GM21423 (cell line): ENCODE data around the gene FSTL4.
"Not testable (repeated sequence)": the region's sequence is repeated elsewhere in the genome, so short reads cannot be mapped to it uniquely, and the experiment has no call there.

Experiments used
- ATAC-seq: cut with Tn5 transposase; IDR thresholded peaks from one replicate; pipeline ENCODE4 v1.9.1; 2021; ENCODE audit warnings: mild to moderate bottlenecking, moderate library complexity; ENCODE audit not compliant: unreplicated experiment

Gene FSTL4

GRCh38 chr5:133234911-133235310, 377.4 kb downstream of the FSTL4 start:
- no peak for ATAC-seq

GRCh38 chr5:133234273-133234672, 378.1 kb downstream of the FSTL4 start:
- ATAC-seq, result no peak

- ATAC-seq, result no peak
Measured at GRCh38 chr5:133233616-133234015, 378.7 kb downstream of the FSTL4 start.

GRCh38 chr5:133232911-133233310, 379.4 kb downstream of the FSTL4 start:
- ATAC-seq, result no peak

- no peak for ATAC-seq
Measured at GRCh38 chr5:133232435-133232834, 379.9 kb downstream of the FSTL4 start.

- no peak for ATAC-seq
Measured at GRCh38 chr5:133232011-133232410, 380.3 kb downstream of the FSTL4 start.

GRCh38 chr5:133230823-133231578, 381.3 kb downstream of the FSTL4 start:
- ATAC-seq, result no peak

- ATAC-seq, result no peak
Measured at GRCh38 chr5:133229931-133230664, 382.2 kb downstream of the FSTL4 start.

GRCh38 chr5:133228316-133228715, 384.0 kb downstream of the FSTL4 start:
- no peak for ATAC-seq

GRCh38 chr5:133227897-133228296, 384.4 kb downstream of the FSTL4 start:
- ATAC-seq, result no peak

GRCh38 chr5:133227082-133227481, 385.3 kb downstream of the FSTL4 start:
- ATAC-seq, result no peak

GRCh38 chr5:133226186-133226585, 386.2 kb downstream of the FSTL4 start:
- ATAC-seq, result no peak

- no peak for ATAC-seq
Measured at GRCh38 chr5:133225671-133226152, 386.6 kb downstream of the FSTL4 start.

GRCh38 chr5:133222979-133223378, 389.4 kb downstream of the FSTL4 start:
- ATAC-seq, result no peak

GRCh38 chr5:133222521-133222920, 389.8 kb downstream of the FSTL4 start:
- no peak for ATAC-seq

- no peak for ATAC-seq
Measured at GRCh38 chr5:133222040-133222439, 390.3 kb downstream of the FSTL4 start.

- ATAC-seq, result no peak
Measured at GRCh38 chr5:133220851-133221674, 391.3 kb downstream of the FSTL4 start.

- ATAC-seq, result no peak
Measured at GRCh38 chr5:133219296-133219695, 393.0 kb downstream of the FSTL4 start.

- not testable (repeated sequence) for ATAC-seq
Measured at GRCh38 chr5:133216138-133216537, 396.2 kb downstream of the FSTL4 start.

GRCh38 chr5:133214153-133214820, 398.1 kb downstream of the FSTL4 start:
- ATAC-seq, result no peak

- ATAC-seq, result no peak
Measured at GRCh38 chr5:133205649-133206048, 406.7 kb downstream of the FSTL4 start.
